CD4-positive, alpha-beta T cell treated with Interleukin-15 for 4 hours (primary cell): Measurements from ENCODE around the gene DENND6A.

ENCODE experiments used
- DNase-seq: peaks from one replicate; pipeline ENCODE4 v3.0.0-alpha.2; 2020; ENCODE audit warnings: low spot score

The DENND6A gene

GRCh38 chr3:57575966-57576626 lies 116.8 kb downstream of the DENND6A start:
- DNase-seq: no peak
